OCI-LY1 (cell line): Measurements from ENCODE around the gene CMIP.

Source experiments
- H2AFZ ChIP-seq: fragments of 200-600 bp; sonication (generic), shearing (Covaris generic); 2 replicates; pipeline ENCODE4 v1.6.0; 2014; ENCODE audit warnings: antibody characterized with exemption, mild to moderate bottlenecking, low read length
- H3F3A ChIP-seq: fragments of 200-600 bp; sonication (generic), shearing (Covaris generic); 2 replicates; pipeline ENCODE4 v1.6.0; 2014; ENCODE audit warnings: mild to moderate bottlenecking, antibody characterized with exemption, low read length, moderate library complexity; ENCODE audit not compliant: insufficient read depth
- H3K27ac ChIP-seq: fragments of 200-600 bp; sonication (generic); 2 replicates; pipeline ENCODE4 v1.5.1; 2014; ENCODE audit warnings: low read length, mixed run types, mild to moderate bottlenecking, low read depth; ENCODE audit not compliant: poor library complexity, severe bottlenecking
- H3K27me3 ChIP-seq: fragments of 200-600 bp; sonication (generic); 2 replicates; pipeline ENCODE4 v1.6.0; 2014; ENCODE audit warnings: antibody characterized with exemption, mild to moderate bottlenecking, low read length, moderate library complexity; ENCODE audit not compliant: insufficient read depth
- H3K36me3 ChIP-seq: fragments of 200-600 bp; sonication (generic); 2 replicates; pipeline ENCODE4 v1.6.1; 2014; ENCODE audit warnings: mild to moderate bottlenecking, antibody characterized with exemption, low read length, moderate library complexity, mixed read lengths; ENCODE audit not compliant: insufficient read depth
- H3K4me1 ChIP-seq: fragments of 200-600 bp; sonication (generic); 2 replicates; pipeline ENCODE4 v1.5.1; 2014; ENCODE audit warnings: mild to moderate bottlenecking, low read length, moderate library complexity; ENCODE audit not compliant: insufficient read depth, severe bottlenecking
- H3K4me2 ChIP-seq: fragments of 200-600 bp; sonication (generic), shearing (Covaris generic); 2 replicates; pipeline ENCODE4 v1.6.1; 2014; ENCODE audit warnings: low read length
- H3K4me3 ChIP-seq: fragments of 200-600 bp; sonication (generic); 2 replicates; pipeline ENCODE4 v1.5.1; 2014; ENCODE audit warnings: low read length, low read depth, mild to moderate bottlenecking, mixed read lengths; ENCODE audit not compliant: poor library complexity, severe bottlenecking
- H3K79me2 ChIP-seq: fragments of 200-600 bp; shearing (Covaris generic); 2 replicates; pipeline ENCODE4 v1.6.1; 2016; ENCODE audit warnings: mixed run types, low read length, mixed read lengths; ENCODE audit not compliant: insufficient read depth
- H3K9ac ChIP-seq: fragments of 200-600 bp; sonication (generic), shearing (Covaris generic); 2 replicates; pipeline ENCODE4 v1.6.1; 2014; ENCODE audit warnings: mild to moderate bottlenecking, low read length, mixed read lengths
- H3K9me2 ChIP-seq: fragments of 200-600 bp; sonication (generic), shearing (Covaris generic); 2 replicates; pipeline ENCODE4 v1.6.1; 2014; ENCODE audit warnings: low read depth, mild to moderate bottlenecking, low read length, mixed read lengths
- H3K9me3 ChIP-seq: fragments of 200-600 bp; shearing (Covaris generic); 2 replicates; pipeline ENCODE4 v1.6.1; 2014; ENCODE audit warnings: low read length, mixed read lengths
- H4K20me1 ChIP-seq: fragments of 200-600 bp; sonication (generic), shearing (Covaris generic); 2 replicates; pipeline ENCODE4 v1.6.0; 2016; ENCODE audit warnings: mild to moderate bottlenecking, low read length; ENCODE audit not compliant: insufficient read depth
- EZH2 ChIP-seq: fragments of 200-600 bp; sonication (generic), shearing (Covaris generic); IDR thresholded peaks from 2 replicates; pipeline ENCODE4 v1.8.0; 2017; ENCODE audit warnings: borderline replicate concordance, mixed run types, mild to moderate bottlenecking, antibody characterized with exemption, low read length, moderate library complexity, mixed read lengths
- TF ChIP-seq, protein P1 (sequence below): fragments of 200-600 bp; sonication (generic), shearing (Covaris generic); IDR thresholded peaks from 2 replicates; pipeline ENCODE4 v1.5.1; 2017; ENCODE audit warnings: mild to moderate bottlenecking, antibody characterized with exemption, low read length, moderate library complexity, mixed read lengths

Gene CMIP

DNA sequence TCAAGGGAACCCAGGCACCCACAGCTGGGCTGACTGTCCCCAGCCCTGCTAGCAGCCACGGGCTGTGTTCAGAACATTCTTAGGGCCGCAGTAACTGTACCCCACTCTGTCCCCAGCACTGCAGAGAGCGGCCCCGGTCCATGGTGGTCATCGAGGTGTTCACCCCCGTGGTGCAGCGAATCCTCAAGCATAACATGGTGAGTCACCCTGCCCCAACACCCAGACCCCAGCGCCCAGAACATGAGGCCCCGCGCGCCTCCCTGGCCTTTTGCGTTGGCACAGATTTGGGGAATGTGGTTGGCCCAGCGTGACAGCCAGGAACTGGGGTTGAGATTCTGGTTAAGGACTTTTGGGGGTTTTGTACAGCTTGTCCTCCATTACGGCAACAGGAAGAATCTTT lies 219.5 kb downstream of the CMIP start:
- Histone ChIP-seq H3K9ac (no peak overlapping the region), H3F3A (no peaks in the 10 kb centered on the region), H3K79me2 (no peaks in the 10 kb centered on the region), H3K27me3 (no peaks in the 10 kb centered on the region), H3K4me3 (no peak overlapping the region), H4K20me1 (no peaks in the 10 kb centered on the region), H3K9me2 (no peaks in the 10 kb centered on the region), H3K27ac (no peak overlapping the region), H3K36me3 (peaks cover 63% of the 10 kb centered on the region; the same call in 1 of the 2 replicates), H3K4me2 (no peak overlapping the region), H3K4me1 (peaks cover 13% of the 10 kb centered on the region), H3K9me3 (no peaks in the 10 kb centered on the region), H2AFZ (no peak overlapping the region)
- TF ChIP-seq, protein P1, sequence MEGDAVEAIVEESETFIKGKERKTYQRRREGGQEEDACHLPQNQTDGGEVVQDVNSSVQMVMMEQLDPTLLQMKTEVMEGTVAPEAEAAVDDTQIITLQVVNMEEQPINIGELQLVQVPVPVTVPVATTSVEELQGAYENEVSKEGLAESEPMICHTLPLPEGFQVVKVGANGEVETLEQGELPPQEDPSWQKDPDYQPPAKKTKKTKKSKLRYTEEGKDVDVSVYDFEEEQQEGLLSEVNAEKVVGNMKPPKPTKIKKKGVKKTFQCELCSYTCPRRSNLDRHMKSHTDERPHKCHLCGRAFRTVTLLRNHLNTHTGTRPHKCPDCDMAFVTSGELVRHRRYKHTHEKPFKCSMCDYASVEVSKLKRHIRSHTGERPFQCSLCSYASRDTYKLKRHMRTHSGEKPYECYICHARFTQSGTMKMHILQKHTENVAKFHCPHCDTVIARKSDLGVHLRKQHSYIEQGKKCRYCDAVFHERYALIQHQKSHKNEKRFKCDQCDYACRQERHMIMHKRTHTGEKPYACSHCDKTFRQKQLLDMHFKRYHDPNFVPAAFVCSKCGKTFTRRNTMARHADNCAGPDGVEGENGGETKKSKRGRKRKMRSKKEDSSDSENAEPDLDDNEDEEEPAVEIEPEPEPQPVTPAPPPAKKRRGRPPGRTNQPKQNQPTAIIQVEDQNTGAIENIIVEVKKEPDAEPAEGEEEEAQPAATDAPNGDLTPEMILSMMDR = no peak
- no peak for TF ChIP-seq EZH2

DNA sequence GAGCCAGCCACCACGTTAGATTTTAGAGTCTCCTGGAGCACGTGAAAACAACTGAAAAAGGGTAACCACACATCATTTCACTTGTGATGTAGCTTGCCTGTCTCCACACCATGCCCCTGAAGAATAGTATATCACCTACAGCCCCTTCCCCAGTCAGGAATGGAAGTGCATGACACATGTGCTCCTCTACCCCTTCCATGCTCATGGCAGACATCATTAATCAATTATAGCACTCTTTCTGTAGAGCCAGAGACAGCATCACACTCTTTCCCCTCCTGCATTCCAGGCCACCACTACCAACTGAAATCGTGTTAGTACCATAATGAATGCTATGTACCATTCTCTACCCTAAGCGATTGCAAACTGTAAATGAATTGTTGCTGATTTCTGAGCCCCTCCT lies 221.0 kb downstream of the CMIP start:
- Histone ChIP-seq H3K27ac (no peak overlapping the region), H3K9me3 (no peaks in the 10 kb centered on the region), H3K79me2 (no peaks in the 10 kb centered on the region), H3K27me3 (no peaks in the 10 kb centered on the region), H3K36me3 (peaks cover 57% of the 10 kb centered on the region; the same call in 1 of the 2 replicates), H3K4me2 (no peak overlapping the region), H3K4me3 (no peak overlapping the region), H2AFZ (no peak overlapping the region), H4K20me1 (no peaks in the 10 kb centered on the region), H3F3A (no peaks in the 10 kb centered on the region), H3K4me1 (peaks cover 13% of the 10 kb centered on the region), H3K9ac (no peak overlapping the region), H3K9me2 (no peaks in the 10 kb centered on the region)
- TF ChIP-seq EZH2 = no peak
- TF ChIP-seq, protein P1 = no peak

DNA sequence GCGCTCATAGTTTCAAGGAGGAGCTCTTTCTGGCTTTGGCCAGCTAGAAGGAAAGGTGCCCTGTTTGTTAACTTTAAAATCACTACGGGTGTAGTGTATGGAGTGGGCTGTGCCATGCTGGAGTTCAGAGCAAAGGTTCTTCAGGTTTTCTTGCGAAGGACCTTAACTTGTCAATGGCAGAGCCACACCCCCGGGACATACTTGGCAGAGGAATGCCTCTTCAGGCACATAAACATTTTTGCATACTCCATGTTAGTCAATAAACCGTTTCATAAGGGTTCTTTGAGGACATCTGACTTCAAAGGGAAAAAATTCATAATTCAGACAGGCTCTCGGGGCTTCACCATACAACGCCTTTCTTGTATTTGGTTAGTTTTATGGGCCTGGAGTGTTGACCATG lies 221.5 kb downstream of the CMIP start:
- Histone ChIP-seq H3K4me2 (no peak overlapping the region), H3K9me3 (no peaks in the 10 kb centered on the region), H4K20me1 (no peaks in the 10 kb centered on the region), H3K27ac (no peak overlapping the region), H3K27me3 (no peaks in the 10 kb centered on the region), H3K9me2 (no peaks in the 10 kb centered on the region), H3K4me3 (no peak overlapping the region), H3K36me3 (peaks cover 55% of the 10 kb centered on the region; the same call in 1 of the 2 replicates), H3K9ac (no peak overlapping the region), H2AFZ (no peak overlapping the region), H3F3A (no peaks in the 10 kb centered on the region), H3K79me2 (no peaks in the 10 kb centered on the region), H3K4me1 (peaks cover 13% of the 10 kb centered on the region)
- TF ChIP-seq, protein P1 = no peak
- no peak for TF ChIP-seq EZH2
